Measurements from ENCODE around the gene IRX3.

The IRX3 gene

DNA sequence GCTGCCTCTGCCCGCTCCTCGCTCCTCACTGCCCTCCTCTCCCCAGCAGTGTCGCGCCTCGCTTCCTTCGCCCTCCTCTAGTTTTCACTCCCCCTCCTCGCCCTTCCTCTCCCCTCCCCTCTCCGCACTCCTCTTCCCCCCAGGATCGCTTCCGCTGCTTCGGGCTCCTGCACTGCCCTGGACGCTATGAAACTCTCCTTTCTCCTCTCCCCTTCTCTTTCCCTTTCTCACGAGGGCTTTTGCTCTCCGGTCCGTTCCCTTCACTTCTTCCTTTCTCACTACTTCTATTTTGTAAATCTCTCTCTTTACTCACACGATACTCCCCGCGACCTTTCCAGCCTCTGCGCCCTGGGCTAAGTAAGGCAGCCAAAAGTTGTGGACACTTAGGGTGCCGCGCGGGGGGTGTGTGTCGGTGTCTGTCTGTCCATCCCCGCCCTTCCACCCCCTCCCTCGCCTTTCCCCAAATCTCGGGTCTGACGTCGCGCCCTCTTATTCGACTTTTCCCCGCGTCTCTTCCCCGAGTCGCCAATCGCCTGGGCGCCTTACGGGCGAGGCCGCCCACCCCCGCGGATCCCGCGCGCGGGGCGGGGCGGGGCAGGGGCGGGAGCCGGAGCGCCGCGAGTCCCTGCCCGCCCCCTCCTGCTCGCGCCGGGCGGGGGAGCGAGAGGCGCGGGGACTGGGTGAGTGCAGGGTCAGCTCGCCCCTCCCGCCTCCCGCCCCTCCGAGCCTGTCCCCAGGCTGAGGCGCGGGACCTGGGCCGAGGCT is at the start of gene IRX3:
Gene IRX3 (minus strand): TSS at position 422 of the 765 bp plus-strand sequence. CDS start 737 bp downstream, outside the sequence.
- no peak for DNase-seq

GRCh38 chr16:54335230-54335629 is 48.6 kb upstream of the IRX3 start:
- no peak for DNase-seq

DNA sequence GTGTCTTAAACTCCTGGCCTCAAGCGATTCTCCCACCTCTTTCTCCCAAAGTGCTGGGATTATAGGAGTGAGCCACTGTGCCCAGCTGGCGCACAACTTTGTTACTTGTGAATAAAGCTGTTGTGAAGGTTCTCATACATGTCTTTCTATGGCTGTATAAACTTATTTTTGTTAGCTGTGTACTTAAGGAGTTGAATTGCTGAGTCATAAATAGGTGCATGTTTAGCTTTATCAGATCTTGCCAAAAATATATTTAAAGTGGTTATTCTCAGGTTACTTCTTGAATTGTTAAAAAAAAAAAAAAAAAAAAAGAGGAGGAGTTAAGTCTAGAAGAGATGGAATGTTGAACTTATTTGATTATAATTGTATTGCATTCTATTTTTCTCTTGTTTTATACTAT is 47.6 kb upstream of the IRX3 start:
- no peak for DNase-seq

DNA sequence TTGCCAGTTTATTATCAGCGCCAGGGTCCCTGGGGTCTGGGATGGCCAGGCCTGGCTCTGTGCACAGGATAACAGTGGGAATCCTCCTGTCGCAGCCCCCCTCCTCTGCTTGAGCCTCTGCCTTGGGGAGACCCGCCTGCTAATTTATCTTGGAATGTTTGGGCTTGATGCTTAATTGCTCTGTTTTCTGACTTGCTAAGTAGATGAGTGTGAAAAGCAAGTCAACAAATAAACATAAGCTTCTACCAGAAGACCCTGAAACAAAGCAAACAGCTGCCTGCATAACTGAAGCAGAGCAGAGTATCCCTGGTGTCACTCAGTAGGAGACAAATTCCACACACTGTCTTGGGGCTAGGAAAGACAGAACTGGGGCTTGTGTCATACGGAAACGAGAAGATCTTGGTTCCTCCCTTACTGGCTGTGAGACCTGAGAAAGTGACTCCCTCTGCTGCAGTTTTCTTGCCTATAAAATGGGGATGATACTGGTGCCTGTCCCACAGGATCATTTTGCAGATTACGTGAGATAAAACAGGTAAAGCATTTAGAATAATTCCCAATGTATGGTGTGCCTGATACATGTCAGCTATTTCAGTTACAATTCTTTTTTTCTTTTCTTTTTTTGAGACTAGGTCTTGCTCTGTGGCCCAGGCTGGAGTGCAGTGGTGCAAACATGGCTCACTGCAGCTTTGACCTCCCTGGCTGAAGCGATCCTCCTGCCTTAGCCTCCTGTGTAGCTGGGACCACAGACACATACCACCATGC is 44.8 kb upstream of the IRX3 start:
- no peak for DNase-seq

DNA sequence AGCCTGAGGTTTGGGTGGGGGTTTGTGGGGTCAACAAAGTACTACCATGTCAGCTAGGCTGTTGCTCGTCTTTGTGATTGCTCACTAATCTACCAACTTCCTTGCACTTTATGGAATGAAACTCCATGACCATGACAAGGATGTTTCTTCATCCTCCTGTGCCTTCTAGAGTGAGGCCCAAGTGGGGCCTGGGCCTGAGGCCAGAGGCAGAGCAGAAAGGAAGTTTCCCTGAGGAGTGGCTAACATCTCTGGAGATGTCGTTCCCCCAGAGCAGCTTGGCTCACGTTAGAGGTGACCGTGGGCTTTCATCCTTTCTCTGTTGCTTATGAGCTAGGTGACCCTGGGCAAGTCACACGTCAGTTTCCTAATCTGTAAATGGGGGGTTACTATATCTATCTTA is 41.0 kb upstream of the IRX3 start:
- no peak for DNase-seq

GRCh38 chr16:54326266-54326662 is 39.7 kb upstream of the IRX3 start:
- no peak for DNase-seq

DNA sequence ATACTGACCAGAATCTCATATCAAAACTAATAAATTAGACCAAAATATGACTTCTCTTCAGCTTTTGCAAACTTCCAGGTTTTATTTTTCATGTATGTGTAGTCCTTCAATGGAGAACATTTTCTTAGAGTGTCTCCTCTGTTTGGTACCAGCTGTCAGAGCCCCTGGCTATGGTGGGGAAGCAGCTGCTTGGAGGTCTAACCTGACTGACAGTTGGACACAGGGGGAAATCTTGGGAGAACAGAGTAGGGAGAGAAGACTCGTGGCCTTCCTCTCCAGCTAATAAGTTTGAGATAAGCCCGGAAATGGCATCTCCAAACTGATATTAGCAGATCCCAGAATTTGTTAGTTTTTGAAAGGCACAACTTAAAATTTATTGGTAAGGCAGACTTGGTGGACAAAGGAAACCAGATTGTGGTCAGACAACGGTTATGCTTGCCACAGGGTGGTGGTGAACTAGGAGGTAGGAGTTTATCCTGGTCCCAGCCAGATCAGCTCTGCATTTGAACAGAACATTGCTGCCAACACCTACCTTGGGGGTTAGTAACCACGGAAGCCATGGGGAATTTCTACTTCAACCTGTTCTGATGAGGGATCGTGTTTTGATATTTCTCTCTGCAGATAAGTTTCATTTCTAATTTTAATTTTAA is 39.2 kb upstream of the IRX3 start:
- DNase-seq: no peak

DNA sequence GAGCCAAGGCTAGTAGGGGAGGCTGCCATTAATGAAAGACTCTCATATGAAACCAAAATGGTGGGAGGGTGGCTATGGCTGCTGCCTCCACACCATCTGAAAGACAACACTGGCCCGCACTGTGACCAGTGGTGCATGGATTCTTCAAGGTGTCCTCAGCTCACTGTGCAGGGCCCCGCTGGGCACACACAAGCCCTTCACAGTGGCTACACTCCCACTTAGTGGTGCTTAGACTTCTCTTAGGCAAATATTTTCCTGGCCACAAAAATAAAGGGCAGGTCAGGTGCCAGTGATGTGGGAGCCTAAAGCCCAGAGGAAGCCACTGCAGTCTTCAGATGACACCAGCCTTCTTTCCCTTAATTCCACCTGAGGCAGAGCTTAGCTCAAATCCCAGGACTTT is 38.1 kb upstream of the IRX3 start:
- no peak for DNase-seq

- DNase-seq: no peak
These were observed 34.2 kb upstream of the IRX3 start for GRCh38 chr16:54320697-54321340.

GRCh38 chr16:54318941-54319340 is 32.4 kb upstream of the IRX3 start:
- DNase-seq: no peak

GRCh38 chr16:54317101-54317611 is 30.6 kb upstream of the IRX3 start:
- no peak for DNase-seq

DNA sequence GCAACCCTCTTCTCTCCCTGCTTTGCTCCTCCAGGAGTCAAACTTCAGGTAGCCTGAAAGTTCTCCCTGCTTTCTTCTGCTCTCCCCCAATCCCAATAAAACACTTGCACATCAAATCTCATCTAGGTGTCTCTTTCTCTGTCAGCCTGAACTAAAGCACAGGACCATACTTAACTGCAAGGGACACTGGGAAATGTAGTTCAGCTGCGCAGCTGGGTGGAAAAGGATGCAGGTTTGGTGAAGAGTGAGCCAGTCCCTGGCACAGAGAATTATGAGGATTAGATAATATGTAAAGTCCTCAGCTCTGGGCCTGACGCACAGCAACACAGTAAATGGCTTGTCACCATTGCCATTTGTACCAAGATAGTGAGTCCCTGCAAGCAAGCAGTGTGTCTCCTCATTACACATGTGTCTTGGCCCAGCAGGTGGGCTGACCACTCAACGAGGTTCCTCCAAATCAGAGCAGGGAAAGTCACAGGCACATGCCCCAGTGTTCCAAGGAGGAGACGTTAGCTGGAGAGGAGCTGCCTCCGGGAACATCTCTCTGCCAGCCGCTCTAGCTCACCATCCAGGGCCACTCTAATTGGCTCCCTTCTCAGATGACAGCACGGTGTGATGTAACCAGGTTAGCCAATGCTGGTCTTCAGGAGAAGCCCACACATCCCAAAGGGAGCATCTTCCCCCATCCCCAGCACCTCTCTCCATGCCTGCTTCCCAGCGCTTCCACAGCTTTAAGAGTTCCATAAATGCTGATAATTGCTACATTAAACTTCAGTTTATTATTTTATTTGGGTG is 29.7 kb upstream of the IRX3 start:
- no peak for DNase-seq

DNA sequence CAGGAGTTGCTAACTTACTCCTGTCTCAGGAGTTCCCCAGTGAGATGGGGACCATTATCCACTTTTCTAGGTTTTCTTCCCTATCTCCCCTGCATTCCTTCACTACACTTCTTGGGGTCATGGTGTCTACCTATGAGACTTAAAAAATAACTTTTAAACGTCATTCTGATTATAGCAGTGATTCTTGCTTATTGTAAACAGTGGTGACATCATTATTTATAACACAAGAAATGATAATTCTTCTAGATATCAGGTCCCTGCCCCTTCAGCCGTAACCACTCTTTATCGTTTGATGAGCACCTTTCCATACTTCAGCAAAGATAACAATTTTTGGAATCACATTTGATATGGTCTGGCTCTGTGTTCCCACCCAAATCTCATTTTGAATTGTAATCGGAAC is 27.2 kb upstream of the IRX3 start:
- no peak for DNase-seq

- DNase-seq: no peak
These were observed 26.0 kb upstream of the IRX3 start for GRCh38 chr16:54312502-54312991.

DNA sequence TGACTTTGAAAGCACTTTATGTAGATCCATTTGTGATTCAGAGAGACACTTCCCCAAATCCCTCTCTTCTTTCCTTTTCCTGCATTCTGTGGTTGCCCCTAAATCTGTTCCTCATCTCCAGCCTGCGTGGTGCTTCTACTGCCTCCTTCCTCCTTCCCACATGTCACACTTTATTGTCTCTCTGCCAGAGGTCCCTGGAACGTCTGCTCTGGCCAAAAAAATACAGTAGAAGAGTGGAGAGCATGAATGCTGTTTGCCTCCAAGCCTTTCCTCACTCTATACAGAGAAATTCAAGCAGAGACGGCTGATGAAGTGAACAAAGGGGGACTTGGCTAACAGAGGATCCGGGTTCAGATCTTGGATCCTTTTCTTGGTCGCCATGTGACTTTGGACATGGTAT is 22.8 kb upstream of the IRX3 start:
- DNase-seq: no peak

GRCh38 chr16:54305080-54305479 is 18.5 kb upstream of the IRX3 start:
- DNase-seq: no peak

DNA sequence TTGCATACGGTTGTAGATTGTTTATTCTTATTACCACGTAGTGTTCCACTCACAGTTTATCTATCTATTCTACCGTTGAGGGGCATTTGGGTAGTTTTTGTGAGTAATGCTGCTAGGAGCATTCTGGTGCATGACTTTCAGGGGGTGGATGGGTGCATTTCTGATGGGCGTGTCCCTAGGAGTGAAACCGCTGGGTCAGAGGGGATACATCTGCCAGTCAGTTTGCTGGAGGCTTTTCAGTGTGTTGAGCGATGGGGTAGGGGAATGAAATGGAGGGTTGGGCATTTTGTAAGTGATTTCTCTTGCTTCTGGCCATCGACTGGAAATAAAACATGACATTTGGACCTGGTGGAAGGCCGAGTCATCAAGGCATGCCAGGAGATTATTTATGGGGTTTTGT is 17.0 kb upstream of the IRX3 start:
- DNase-seq: no peak

DNA sequence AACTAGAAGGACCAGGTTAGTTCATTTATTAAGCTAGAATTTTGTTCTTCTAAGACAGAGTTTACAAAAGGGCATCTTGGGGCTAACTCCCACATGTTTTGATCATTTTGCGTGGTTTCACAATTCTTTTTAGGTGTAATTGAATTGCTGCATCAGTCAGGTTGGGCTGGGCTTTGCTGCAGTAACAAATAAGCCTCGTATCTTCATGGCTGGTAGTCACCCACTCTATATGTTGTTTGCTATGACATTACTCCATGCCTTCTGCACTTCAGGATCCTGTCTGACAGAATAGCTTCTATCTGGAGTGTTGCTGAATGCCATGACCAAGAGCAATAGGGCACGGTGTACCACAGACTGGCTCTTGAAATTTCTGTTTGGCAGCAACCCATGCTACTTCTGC is 10.6 kb upstream of the IRX3 start:
- DNase-seq: no peak

DNA sequence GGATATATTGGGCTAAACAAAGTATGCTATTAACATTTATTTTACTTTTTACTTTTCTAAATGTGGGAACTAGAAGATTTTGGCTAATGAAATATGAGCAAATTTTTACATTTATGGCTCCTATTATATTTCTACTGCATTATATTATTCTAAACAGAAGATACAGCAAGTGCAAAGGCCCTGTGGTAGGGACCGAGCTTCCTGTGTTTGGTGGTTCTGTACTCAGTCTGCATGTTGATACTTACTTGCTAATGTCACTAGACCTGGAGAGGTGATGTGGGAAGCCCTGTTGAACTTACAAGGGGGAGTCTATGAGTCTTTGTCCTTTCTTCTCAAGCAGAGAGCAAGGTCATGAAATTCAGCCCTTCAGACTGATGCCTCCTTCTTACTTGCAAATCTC is 10.0 kb upstream of the IRX3 start:
- DNase-seq: no peak

DNA sequence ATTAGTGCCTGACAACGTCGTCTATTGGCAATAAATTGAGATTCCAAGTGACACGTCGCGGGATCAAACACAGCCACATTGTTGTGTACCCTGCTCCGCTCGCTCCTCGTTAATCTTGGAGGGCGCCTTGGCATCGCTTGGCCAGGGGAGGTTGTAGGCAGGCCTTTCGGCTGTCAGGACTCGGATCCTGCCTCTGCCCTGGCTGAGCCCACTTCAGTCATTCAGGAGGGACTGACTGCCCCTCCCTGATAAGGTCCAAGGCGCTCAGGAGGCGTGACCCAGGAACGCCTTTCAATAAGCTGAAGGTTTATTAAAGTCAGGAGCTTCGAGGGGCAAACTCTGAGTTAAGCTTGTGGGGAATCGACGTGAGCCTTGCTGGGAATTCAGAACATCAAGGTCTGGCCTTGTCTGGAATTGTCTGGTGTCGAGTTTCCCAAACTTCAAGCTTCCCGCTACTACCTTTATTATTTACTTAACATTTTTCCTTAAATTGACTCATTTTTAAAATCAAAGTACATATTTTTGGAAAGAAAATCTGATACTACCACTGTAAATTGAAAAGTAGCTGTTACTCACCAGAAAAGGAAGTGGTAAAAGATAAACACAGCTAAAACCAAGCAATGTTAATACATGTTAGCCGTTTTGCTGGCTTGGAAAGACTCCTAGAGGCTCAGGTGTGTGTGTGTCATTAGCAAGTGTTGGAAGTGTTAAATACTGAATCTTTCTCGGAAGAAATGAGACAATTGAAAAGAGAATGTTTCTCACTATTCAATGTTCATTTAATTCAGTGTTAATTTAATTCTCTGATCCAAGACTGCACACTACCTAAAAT is 5.3 kb upstream of the IRX3 start:
- DNase-seq: no peak

All from SHP77 treated with DMSO at 0.1 percent for 48 hours (cell line).